ENCODE measurements around the gene PNKD.

GRCh38 chr2:218293715-218294429, 23.6 kb downstream of the PNKD start:
- TF ChIP-seq CTCF (IDR thresholded peaks at IDR 0.05; ENCODE audit: insufficient read depth, low read length, poor library complexity, severe bottlenecking) (no peak), EZH2phosphoT487 (conservative IDR thresholded peaks at IDR 0.05; ENCODE audit: low read length) (no peak)

Data from SU-DHL-6 (cell line).